ENCODE data around the gene TMEM242.

DNA sequence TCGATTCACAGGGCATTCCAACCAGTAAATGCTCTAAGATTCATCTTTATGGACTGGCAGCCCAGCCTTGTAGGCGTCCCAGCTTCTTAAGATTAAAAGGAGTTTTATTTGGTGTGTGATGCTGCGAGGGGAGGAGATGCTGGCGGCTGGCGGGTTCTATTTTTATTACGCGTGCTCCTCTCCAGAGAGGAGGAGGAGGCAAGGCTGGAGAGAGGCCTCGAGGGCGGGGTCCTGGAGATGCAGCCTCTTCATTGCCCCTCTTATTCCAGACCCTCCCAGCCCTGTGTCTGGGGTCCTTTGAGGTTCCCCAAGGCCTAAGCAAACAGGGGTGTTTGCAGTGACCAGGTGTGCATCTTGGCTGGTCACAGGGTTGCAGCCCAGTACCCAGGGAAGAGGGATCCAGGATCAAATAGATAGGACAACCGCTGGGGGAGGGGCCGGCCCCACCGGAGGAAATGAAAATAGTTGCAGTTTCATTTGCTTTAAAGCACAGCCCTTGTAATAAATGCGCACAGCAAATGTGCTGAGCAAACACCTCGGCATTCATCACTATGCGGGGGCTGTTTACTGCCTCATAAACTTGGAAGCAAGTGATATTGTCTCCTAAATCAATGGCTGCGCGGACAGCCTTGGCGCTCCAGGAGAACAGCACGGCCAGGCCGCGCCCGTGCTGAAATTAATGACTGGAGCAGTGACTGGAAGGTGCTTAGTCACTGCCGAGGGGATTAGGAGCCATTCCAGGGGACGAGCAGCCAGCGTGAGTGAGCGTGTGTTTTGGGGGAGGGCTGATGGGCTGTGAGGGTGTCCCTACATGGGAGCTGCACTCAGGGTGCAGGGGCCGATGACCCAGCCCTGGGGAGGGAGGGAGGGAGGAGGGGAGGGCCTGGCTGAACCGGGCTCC lies 83.0 kb downstream of the TMEM242 start:
- TF ChIP-seq, protein P1, sequence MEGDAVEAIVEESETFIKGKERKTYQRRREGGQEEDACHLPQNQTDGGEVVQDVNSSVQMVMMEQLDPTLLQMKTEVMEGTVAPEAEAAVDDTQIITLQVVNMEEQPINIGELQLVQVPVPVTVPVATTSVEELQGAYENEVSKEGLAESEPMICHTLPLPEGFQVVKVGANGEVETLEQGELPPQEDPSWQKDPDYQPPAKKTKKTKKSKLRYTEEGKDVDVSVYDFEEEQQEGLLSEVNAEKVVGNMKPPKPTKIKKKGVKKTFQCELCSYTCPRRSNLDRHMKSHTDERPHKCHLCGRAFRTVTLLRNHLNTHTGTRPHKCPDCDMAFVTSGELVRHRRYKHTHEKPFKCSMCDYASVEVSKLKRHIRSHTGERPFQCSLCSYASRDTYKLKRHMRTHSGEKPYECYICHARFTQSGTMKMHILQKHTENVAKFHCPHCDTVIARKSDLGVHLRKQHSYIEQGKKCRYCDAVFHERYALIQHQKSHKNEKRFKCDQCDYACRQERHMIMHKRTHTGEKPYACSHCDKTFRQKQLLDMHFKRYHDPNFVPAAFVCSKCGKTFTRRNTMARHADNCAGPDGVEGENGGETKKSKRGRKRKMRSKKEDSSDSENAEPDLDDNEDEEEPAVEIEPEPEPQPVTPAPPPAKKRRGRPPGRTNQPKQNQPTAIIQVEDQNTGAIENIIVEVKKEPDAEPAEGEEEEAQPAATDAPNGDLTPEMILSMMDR (IDR thresholded peaks at IDR 0.05; ENCODE audit: low read depth, low read length, poor library complexity, severe bottlenecking): no peak
- no peak for TF ChIP-seq EZH2phosphoT487 (IDR thresholded peaks at IDR 0.05; ENCODE audit: borderline replicate concordance, low read length)

Data from DOHH2 (cell line).